Prostate gland (tissue), 2 donors: ENCODE data around the gene DMBT1. TPM values are rescaled to one million over a fixed set of nuclear protein-coding genes. Genes with fewer than 3 reads are reported as not detected.

Experiments used
- DNase-seq: peaks from one replicate; pipeline ENCODE4 v3.0.0-alpha.2; 2019; ENCODE audit warnings: low spot score
- H3K27ac ChIP-seq, 2 donors: fragments of 200-600 bp; sonication (generic); 2 replicates each; pipeline ENCODE4 v1.5.1; 2017 to 2019
- H3K27me3 ChIP-seq: fragments of 200-600 bp; sonication (generic); replicated peaks from 2 replicates; pipeline ENCODE4 v1.5.1; 2019; ENCODE audit not compliant: insufficient read depth
- H3K36me3 ChIP-seq, 2 donors: fragments of 200-600 bp; sonication (generic); 1 replicate in 1 of 2; 2 replicates in 1 of 2; pipeline versions ENCODE4 v1.5.1 to v1.8.1; 2017 to 2019
- H3K4me1 ChIP-seq: fragments of 200-600 bp; sonication (generic); replicated peaks from 2 replicates; pipeline ENCODE4 v1.5.1; 2019
- H3K4me3 ChIP-seq, 2 donors: fragments of 200-600 bp; sonication (generic); 2 replicates each; pipeline ENCODE4 v1.5.1; 2017 to 2019
- H3K9me3 ChIP-seq: fragments of 200-600 bp; sonication (generic); 2 replicates; pipeline ENCODE4 v1.5.1; 2017
- CTCF ChIP-seq, 4 experiments: fragments of 200-600 bp in 2 of 4; fragments of 450-650 bp in 2 of 4; sonication (generic) in 2 of 4; IDR thresholded peaks; 1 replicate in 3 of 4; 2 replicates in 1 of 4; pipeline ENCODE4 v1.5.1; 2016 to 2019; ENCODE audit warnings: antibody characterized with exemption in 4 of 4, mild to moderate bottlenecking in 2 of 4, moderate library complexity in 2 of 4
- POLR2A ChIP-seq: fragments of 450-650 bp; IDR thresholded peaks from one replicate; pipeline ENCODE4 v1.6.1; 2016; ENCODE audit warnings: antibody characterized with exemption, mild to moderate bottlenecking
- POLR2AphosphoS5 ChIP-seq: sonication (generic); formaldehyde crosslinking; IDR thresholded peaks from one replicate; pipeline ENCODE4 v1.6.1; 2017; ENCODE audit warnings: antibody characterized with exemption
- WGBS: methylation state at CpG from one replicate; pipeline ENCODE4 v1.1.5; 2018; 5-methylcytosine and 5-hydroxymethylcytosine counted together
- intact Hi-C: fragments of 100-400 bp; cut with DNase I; formaldehyde crosslinking; loops from one replicate; pipeline ENCODE4 v1.14.2; 2022
- total RNA-seq, 2 donors: library from RNA; depleted of rRNA; stranded (reverse); fragments of >200 nt; gene quantifications; one replicate each; pipeline ENCODE4 v1.1.0, GENCODE V29; 2016

The DMBT1 gene
- 1 to 10 TPM in 1 of 2 donors, under 1 TPM in 1; 0.51 to 4.6 TPM for total RNA-seq

- no peak within 1 kb of the TSS for H3K27ac ChIP-seq
- no peak for DNase-seq
- intact Hi-C loops = loop anchor here (10.0 kb wide), 1 partner anchor 96 kb away; the partner anchor contains the start of gene HTRA1
- 19% methylated on average over 4 of the region's 4 CpGs for WGBS
- H3K9me3 ChIP-seq = no peaks in the 10 kb centered on the region
- H3K4me1 ChIP-seq = no peaks in the 10 kb centered on the region
- no peaks in the 10 kb centered on the region for H3K27me3 ChIP-seq
- no peaks in the 10 kb centered on the region for H3K36me3 ChIP-seq
- no peak within 1 kb of the TSS for H3K4me3 ChIP-seq
- TF ChIP-seq CTCF (IDR thresholded peaks at IDR 0.05) (no peak), POLR2AphosphoS5 (no peak), POLR2A (no peak)
Observed at GRCh38 chr10:122560279-122560804, at the start of gene DMBT1. Gene DMBT1 (plus strand): TSS chr10:122560754. CDS start chr10:122560771, 17 bp downstream.

GRCh38 chr10:122513053-122513452 lies 47.5 kb upstream of the DMBT1 start:
- intact Hi-C loops = no loop called here
- Histone ChIP-seq H3K36me3 (peaks cover 0 to 7% of the 10 kb centered on the region in 2 donors), H3K27ac (no peak overlapping the region), H3K4me1 (no peaks in the 10 kb centered on the region), H3K27me3 (no peaks in the 10 kb centered on the region), H3K4me3 (no peak overlapping the region), H3K9me3 (no peaks in the 10 kb centered on the region)
- 88% methylated on average over 4 of the region's 4 CpGs for WGBS
- TF ChIP-seq CTCF (IDR thresholded peaks at IDR 0.05) = no peak
- TF ChIP-seq POLR2AphosphoS5 = no peak
- TF ChIP-seq POLR2A = no peak
- DNase-seq = no peak

- H3K4me1 ChIP-seq = no peaks in the 10 kb centered on the region
- H3K4me3 ChIP-seq = no peak overlapping the region
- H3K27me3 ChIP-seq = no peaks in the 10 kb centered on the region
- peaks cover 0 to 7% of the 10 kb centered on the region in 2 donors for H3K36me3 ChIP-seq
- 94% methylated on average over 22 of the region's 22 CpGs for WGBS
- no peak for TF ChIP-seq CTCF (IDR thresholded peaks at IDR 0.05)
- TF ChIP-seq POLR2A = no peak
- TF ChIP-seq POLR2AphosphoS5 = no peak
- no peaks in the 10 kb centered on the region for H3K9me3 ChIP-seq
- H3K27ac ChIP-seq = no peak overlapping the region
- intact Hi-C loops = no loop called here
- no peak for DNase-seq
Observed at GRCh38 chr10:122514045-122514840, 46.3 kb upstream of the DMBT1 start.

- Histone ChIP-seq H3K9me3 (no peaks in the 10 kb centered on the region), H3K4me1 (no peaks in the 10 kb centered on the region), H3K4me3 (no peak overlapping the region), H3K27me3 (no peaks in the 10 kb centered on the region), H3K27ac (no peak overlapping the region), H3K36me3 (peaks cover 0 to 7% of the 10 kb centered on the region in 2 donors)
- 85% methylated on average over 5 of the region's 5 CpGs for WGBS
- DNase-seq = no peak
- no peak for TF ChIP-seq CTCF (IDR thresholded peaks at IDR 0.05)
- TF ChIP-seq POLR2AphosphoS5 = no peak
- TF ChIP-seq POLR2A = no peak
- intact Hi-C loops = no loop called here
Observed at GRCh38 chr10:122515022-122515424, 45.5 kb upstream of the DMBT1 start.
